Measurements from ENCODE around the gene DRC1. TPM values are rescaled to one million over a fixed set of nuclear protein-coding genes. Genes with fewer than 3 reads are reported as not detected.

The DRC1 gene
- total RNA-seq, 1 experiment from 2014 or later: not detected

GRCh38 chr2:26483957-26484565 is 82.3 kb downstream of the DRC1 start:
- no peak overlapping the region for H4K8ac ChIP-seq (replicated peaks; ENCODE audit: insufficient read length, low read depth, low read length)
- no peak overlapping the region for H3K27ac ChIP-seq (ENCODE audit: insufficient read length, low read depth, low read length)
- no peaks in the 10 kb centered on the region; a peak in 2 of 5 replicates for H3K9me3 Mint-ChIP-seq
- H3K18ac ChIP-seq (ENCODE audit: insufficient read length, low read depth, low read length): no peak overlapping the region
- TF ChIP-seq CTCF (conservative IDR thresholded peaks at IDR 0.05): no peak
- no peak overlapping the region for H3K23ac ChIP-seq (ENCODE audit: insufficient read length, low read depth, low read length)
- peaks cover 3% of the 10 kb centered on the region for H4K20me1 ChIP-seq (ENCODE audit: control insufficient read depth, insufficient read depth, insufficient read length)
- H2BK12ac ChIP-seq (ENCODE audit: insufficient read length, low read depth, low read length): no peak overlapping the region
- H3K27ac Mint-ChIP-seq: peak overlapping the region in 1 of 3 experiments; percentile 62; a peak in 1 of 7 replicates
- peaks cover 3% of the 10 kb centered on the region for H3K27me3 Mint-ChIP-seq (ENCODE audit: low read depth)
- H3K4me3 Mint-ChIP-seq: no peak overlapping the region; a peak in 1 of 5 replicates
- no peaks in the 10 kb centered on the region for H3K36me3 Mint-ChIP-seq (ENCODE audit: insufficient read depth in 1 of 3, low read depth in 3 of 3)
- H2AK5ac ChIP-seq (ENCODE audit: insufficient read length, low read length): no peak overlapping the region
- H2BK120ac ChIP-seq (ENCODE audit: low read depth, low read length, poor library complexity, severe bottlenecking): no peak overlapping the region
- H4K5ac ChIP-seq (ENCODE audit: insufficient read length, low read depth, low read length): no peak overlapping the region
- no peak overlapping the region for H3T11ph ChIP-seq (ENCODE audit: low read length)
- no peak for DNase-seq
- H3K79me1 ChIP-seq (ENCODE audit: insufficient read depth, low read depth, low read length, poor library complexity, severe bottlenecking): no peaks in the 10 kb centered on the region
- H3K9me3 ChIP-seq (ENCODE audit: control insufficient read depth, low read depth, low read length): no peaks in the 10 kb centered on the region
- no peaks in the 10 kb centered on the region for H3K23me2 ChIP-seq (ENCODE audit: insufficient read length, low read depth, low read length, poor library complexity, severe bottlenecking)
- WGBS (ENCODE audit: extremely low coverage, insufficient read length, low lambda C conversion rate): no CpG with 5 or more reads among the region's 13 CpGs
- no peak overlapping the region for H3K4me2 ChIP-seq (ENCODE audit: insufficient read depth, insufficient read length, low read length)
- H4K91ac ChIP-seq (ENCODE audit: insufficient read length, low read depth, low read length): no peak overlapping the region
- no peak overlapping the region for H3K56ac ChIP-seq (ENCODE audit: insufficient read length, low read depth, low read length)
- H2BK15ac ChIP-seq (ENCODE audit: low read depth, low read length): no peak overlapping the region
- no peak overlapping the region; the same call in 1 of the 2 replicates for H3K14ac ChIP-seq (ENCODE audit: insufficient read depth, low read length)
- no peaks in the 10 kb centered on the region for H3K27me3 ChIP-seq (ENCODE audit: insufficient read depth, low read length)
- H3K4me1 Mint-ChIP-seq: peaks cover 0 to 3% of the 10 kb centered on the region in 2 experiments; a peak in 1 of 4 replicates
- H3K79me2 ChIP-seq (ENCODE audit: insufficient read depth, low read length): no peaks in the 10 kb centered on the region
- no peak overlapping the region for H2BK20ac ChIP-seq (ENCODE audit: low read depth, low read length, poor library complexity, severe bottlenecking)
- no peak overlapping the region for H3K9ac ChIP-seq (ENCODE audit: extremely low read depth, insufficient read length, low read length)
- H2AFZ ChIP-seq (ENCODE audit: low read length): no peak overlapping the region
- no peaks in the 10 kb centered on the region for H3K4me1 ChIP-seq (ENCODE audit: insufficient read depth, low read length)
- H3K4ac ChIP-seq (ENCODE audit: low read depth, low read length): no peak overlapping the region
- H2BK5ac ChIP-seq (ENCODE audit: insufficient read length, low read length): no peak overlapping the region
